ENCODE data around the gene MAPK12. TPM values are rescaled to one million over a fixed set of nuclear protein-coding genes. Genes with fewer than 3 reads are reported as not detected.

The MAPK12 gene
- total RNA-seq, 4 donors from 2014 or later: 10.3 to 41.4 (median 28.3) TPM

DNA sequence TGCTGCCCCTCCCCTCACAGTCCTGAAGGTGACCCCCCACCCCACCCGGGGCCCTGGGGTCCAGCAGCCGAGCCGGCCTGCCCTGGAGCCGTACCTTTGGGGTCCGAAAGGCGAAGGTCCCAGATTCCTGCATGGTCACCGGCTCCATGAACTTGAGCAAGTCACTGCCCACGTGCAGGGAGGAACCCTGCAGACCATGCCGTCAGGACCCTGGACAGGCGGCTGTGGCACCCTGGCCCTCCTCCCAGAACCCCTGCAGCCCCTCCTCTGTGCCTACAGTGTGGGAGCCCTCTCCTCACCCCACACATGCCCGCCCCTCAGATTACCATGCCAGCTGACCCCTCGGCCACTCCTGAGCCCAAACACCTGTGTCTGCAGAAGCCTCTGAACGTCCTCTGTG lies 23.0 kb upstream of the MAPK12 start:
- intact Hi-C loops (cut with DNase I; ENCODE audit: low total_unique reads): no loop called here
- no peaks in the 10 kb centered on the region for H3K36me3 ChIP-seq

DNA sequence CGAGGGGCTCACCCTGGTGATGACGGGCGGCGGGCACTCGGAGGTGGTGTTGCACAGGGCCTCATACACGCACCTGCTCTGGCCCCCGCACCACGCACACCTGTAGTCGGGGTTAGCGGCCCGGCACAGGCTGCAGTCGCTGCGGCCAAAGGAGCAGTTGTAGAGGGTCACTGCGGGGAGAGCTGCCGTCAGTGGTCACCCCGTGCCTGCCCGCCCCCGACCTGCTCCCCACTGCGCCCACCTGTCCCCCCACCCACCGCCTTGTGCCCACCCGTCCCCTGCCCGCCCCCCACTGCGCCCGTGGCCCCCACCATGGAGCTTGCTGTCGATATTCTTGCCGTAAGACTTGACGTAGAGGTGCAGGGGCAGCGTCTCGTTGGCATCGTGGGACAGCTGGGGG lies 22.3 kb upstream of the MAPK12 start:
- no peaks in the 10 kb centered on the region for H3K36me3 ChIP-seq
- intact Hi-C loops (cut with DNase I; ENCODE audit: low total_unique reads): no loop called here
- TF ChIP-seq POLR2A (IDR thresholded peaks at IDR 0.05): no peak
- TF ChIP-seq, protein P1, sequence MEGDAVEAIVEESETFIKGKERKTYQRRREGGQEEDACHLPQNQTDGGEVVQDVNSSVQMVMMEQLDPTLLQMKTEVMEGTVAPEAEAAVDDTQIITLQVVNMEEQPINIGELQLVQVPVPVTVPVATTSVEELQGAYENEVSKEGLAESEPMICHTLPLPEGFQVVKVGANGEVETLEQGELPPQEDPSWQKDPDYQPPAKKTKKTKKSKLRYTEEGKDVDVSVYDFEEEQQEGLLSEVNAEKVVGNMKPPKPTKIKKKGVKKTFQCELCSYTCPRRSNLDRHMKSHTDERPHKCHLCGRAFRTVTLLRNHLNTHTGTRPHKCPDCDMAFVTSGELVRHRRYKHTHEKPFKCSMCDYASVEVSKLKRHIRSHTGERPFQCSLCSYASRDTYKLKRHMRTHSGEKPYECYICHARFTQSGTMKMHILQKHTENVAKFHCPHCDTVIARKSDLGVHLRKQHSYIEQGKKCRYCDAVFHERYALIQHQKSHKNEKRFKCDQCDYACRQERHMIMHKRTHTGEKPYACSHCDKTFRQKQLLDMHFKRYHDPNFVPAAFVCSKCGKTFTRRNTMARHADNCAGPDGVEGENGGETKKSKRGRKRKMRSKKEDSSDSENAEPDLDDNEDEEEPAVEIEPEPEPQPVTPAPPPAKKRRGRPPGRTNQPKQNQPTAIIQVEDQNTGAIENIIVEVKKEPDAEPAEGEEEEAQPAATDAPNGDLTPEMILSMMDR (IDR thresholded peaks at IDR 0.05): no peak
- H3K27me3 ChIP-seq: no peaks in the 10 kb centered on the region
- H3K9me3 ChIP-seq: no peaks in the 10 kb centered on the region
- no peak for DNase-seq
- H3K4me1 ChIP-seq: no peaks in the 10 kb centered on the region
- no peak overlapping the region for H3K4me3 ChIP-seq
- H3K27ac ChIP-seq: no peak overlapping the region

More for the DNA sequence above, 23.0 kb upstream of the MAPK12 start:
- Histone ChIP-seq H3K4me1 (no peaks in the 10 kb centered on the region), H3K9me3 (no peaks in the 10 kb centered on the region), H3K27ac (no peak overlapping the region), H3K27me3 (no peaks in the 10 kb centered on the region), H3K4me3 (no peak overlapping the region)
- no peak for TF ChIP-seq POLR2A (IDR thresholded peaks at IDR 0.05)
- TF ChIP-seq, protein P1 (IDR thresholded peaks at IDR 0.05): no peak
- no peak for DNase-seq

DNA sequence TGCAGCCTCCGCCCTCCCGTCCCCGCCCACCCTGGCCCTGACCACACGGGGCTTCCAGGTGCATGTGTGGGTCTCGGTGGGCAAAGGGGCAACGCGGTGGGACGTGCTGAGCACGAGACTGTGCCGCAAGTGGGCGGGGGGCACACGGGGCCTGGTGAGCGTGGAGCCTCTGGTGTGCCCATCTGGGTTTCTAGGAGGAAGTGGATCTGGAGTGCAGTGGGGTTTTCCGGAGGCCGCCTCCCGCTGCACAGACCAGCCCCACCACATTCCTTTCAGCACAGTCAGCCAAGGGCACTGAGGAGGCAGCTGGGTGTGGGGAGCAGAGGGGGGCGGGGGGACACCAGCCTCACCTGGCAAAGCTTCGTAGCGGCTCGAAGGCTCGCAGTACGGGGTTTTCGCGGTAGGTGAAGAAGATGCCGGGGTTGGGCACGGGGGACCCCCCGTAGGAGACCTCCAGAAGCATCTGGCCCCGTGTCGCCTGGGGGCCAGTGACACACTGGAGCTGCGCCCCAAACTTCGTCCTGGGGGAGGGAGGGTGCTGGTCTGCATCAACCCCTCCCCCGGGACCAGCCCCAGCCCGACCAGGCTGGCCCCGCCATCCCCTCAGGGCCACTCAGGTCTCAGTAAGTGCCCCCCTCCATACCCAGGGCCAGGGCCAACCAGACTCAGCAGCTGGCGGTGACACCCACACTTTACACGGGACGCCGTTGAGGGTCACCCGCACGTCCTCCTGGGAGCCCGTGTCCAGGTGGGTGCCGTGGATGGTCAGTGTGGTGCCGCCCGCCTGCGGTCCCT lies 21.1 kb upstream of the MAPK12 start:
- peak overlapping the region in 1 of 2 donors; percentile 17 for H3K27ac ChIP-seq

DNA sequence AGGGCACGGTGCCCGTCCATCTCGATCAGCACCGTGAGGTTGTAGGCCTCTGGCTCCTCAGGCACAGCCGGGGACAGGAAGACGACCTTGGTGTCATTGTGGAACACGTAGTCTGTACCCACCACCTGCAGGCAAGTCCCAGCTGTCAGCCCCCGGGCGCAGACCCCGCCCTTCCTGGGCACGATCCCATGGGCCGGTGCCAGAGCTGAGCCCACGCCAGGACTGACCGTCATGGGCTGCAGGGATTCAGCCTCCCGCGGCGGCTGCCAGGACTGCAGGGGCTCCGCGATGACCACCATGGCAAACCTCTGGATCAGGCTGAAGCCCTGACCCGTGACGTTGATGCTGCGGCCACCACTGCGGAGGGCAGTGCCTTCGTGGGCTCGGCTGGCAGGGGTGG lies 20.5 kb upstream of the MAPK12 start:
- no peaks in the 10 kb centered on the region for H3K27me3 ChIP-seq
- H3K4me1 ChIP-seq: no peaks in the 10 kb centered on the region
- DNase-seq: no peak
- no peaks in the 10 kb centered on the region for H3K36me3 ChIP-seq
- H3K9me3 ChIP-seq: no peaks in the 10 kb centered on the region
- TF ChIP-seq, protein P1 (IDR thresholded peaks at IDR 0.05): no peak
- no peak for TF ChIP-seq POLR2A (IDR thresholded peaks at IDR 0.05)
- intact Hi-C loops (cut with DNase I; ENCODE audit: low total_unique reads): no loop called here
- no peak overlapping the region for H3K4me3 ChIP-seq
- no peak overlapping the region for H3K27ac ChIP-seq

More for the DNA sequence above, 21.1 kb upstream of the MAPK12 start:
- Histone ChIP-seq H3K27me3 (no peaks in the 10 kb centered on the region), H3K36me3 (no peaks in the 10 kb centered on the region), H3K4me3 (no peak overlapping the region), H3K9me3 (no peaks in the 10 kb centered on the region), H3K4me1 (no peaks in the 10 kb centered on the region)
- TF ChIP-seq POLR2A (IDR thresholded peaks at IDR 0.05): no peak
- TF ChIP-seq, protein P1 (IDR thresholded peaks at IDR 0.05): no peak
- DNase-seq: no peak
- intact Hi-C loops (cut with DNase I; ENCODE audit: low total_unique reads): no loop called here

DNA sequence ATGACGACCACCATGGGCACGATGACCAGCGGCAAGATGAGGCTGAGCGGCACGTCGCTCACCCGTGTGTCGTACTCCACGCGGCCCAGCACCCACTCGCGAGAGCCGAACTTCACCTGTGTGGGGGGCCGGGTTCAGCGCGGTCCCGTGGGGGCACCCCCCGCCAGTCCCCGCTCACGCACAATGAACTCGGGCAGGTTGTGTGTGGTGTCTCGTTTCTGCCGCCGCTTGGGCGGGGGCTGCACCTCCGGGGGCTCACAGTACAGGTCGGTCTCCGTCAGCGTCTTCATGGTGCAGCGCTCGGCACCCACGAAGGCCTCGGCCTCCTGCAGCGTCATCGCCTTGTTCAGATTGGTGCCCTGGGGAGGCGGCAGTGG lies 19.9 kb upstream of the MAPK12 start:
- no peaks in the 10 kb centered on the region for H3K4me1 ChIP-seq
- H3K27ac ChIP-seq: no peak overlapping the region
- no peak for DNase-seq
- H3K9me3 ChIP-seq: no peaks in the 10 kb centered on the region
- intact Hi-C loops (cut with DNase I; ENCODE audit: low total_unique reads): no loop called here
- no peaks in the 10 kb centered on the region for H3K36me3 ChIP-seq
- TF ChIP-seq POLR2A (IDR thresholded peaks at IDR 0.05): no peak
- TF ChIP-seq, protein P1 (IDR thresholded peaks at IDR 0.05): no peak
- H3K27me3 ChIP-seq: no peaks in the 10 kb centered on the region
- no peak overlapping the region for H3K4me3 ChIP-seq
